Measurements from ENCODE around the gene CBLN1. TPM values are rescaled to one million over a fixed set of nuclear protein-coding genes. Genes with fewer than 3 reads are reported as not detected.

The CBLN1 gene
- total RNA-seq, 1 donor from 2014 or later: not detected

DNA sequence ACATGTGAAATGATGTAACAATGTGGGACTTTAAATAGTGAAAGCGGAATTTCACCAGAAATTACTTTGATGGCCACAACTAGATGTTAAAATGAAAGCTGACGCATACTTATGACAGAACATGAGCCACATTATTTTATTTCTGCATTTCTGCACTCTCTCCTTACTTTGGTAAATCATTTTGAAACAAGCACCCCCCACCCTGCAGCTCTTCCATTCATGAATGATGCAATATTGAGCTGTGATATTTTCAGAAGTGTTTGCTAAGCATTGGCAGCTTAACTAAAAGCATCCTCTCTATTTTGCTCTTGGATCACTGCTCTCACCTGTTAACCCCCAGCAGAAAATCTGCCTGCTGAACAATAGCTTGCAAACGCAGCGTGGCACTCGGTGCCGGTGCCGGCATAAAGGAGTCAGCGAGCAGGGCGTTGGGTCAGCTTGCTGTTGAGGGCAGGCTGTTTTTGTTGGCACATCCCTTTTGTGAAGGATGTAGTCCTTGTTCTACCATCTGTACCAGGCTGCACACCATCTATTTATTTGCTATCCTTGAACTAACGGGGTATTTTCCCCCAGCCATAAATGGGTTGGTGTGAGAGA, 30.8 kb upstream of the CBLN1 start:
- DNase-seq (ENCODE audit: low read depth): no peak
- no peaks in the 10 kb centered on the region for H3K36me3 ChIP-seq (ENCODE audit: control insufficient read depth, insufficient read depth, low read length)

DNA sequence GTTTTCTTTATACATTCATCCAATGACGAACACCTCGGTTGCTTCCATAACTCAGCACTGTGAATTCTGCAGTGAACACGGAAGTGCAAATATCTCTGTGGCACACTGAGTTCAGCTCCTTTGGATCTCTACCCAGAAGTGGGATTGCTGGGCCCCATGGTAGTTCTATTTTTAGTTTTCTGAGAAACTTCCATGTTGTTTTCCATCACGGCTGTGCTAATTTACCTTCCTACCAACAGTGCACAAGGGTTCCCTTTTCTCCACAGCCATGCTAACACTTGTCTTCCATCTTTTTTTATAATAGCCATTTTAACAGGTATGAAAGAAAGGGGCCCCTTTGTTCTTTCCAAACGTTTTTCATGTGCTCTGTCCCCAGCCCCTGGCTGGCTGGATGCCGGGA, 30.2 kb upstream of the CBLN1 start:
- TF ChIP-seq, protein P1, sequence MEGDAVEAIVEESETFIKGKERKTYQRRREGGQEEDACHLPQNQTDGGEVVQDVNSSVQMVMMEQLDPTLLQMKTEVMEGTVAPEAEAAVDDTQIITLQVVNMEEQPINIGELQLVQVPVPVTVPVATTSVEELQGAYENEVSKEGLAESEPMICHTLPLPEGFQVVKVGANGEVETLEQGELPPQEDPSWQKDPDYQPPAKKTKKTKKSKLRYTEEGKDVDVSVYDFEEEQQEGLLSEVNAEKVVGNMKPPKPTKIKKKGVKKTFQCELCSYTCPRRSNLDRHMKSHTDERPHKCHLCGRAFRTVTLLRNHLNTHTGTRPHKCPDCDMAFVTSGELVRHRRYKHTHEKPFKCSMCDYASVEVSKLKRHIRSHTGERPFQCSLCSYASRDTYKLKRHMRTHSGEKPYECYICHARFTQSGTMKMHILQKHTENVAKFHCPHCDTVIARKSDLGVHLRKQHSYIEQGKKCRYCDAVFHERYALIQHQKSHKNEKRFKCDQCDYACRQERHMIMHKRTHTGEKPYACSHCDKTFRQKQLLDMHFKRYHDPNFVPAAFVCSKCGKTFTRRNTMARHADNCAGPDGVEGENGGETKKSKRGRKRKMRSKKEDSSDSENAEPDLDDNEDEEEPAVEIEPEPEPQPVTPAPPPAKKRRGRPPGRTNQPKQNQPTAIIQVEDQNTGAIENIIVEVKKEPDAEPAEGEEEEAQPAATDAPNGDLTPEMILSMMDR (IDR thresholded peaks at IDR 0.05; ENCODE audit: insufficient read depth, low read length, poor library complexity, severe bottlenecking): no peak
- no peak for DNase-seq (ENCODE audit: low read depth)
- Histone ChIP-seq H3K36me3 (ENCODE audit: control insufficient read depth, insufficient read depth, low read length) (no peaks in the 10 kb centered on the region), H3K4me3 (ENCODE audit: low read depth, low read length) (no peak overlapping the region), H3K27me3 (ENCODE audit: control insufficient read depth, insufficient read depth, low read length) (no peaks in the 10 kb centered on the region)

More for the DNA sequence above, 30.8 kb upstream of the CBLN1 start:
- H3K27me3 ChIP-seq (ENCODE audit: control insufficient read depth, insufficient read depth, low read length): no peaks in the 10 kb centered on the region
- H3K4me3 ChIP-seq (ENCODE audit: low read depth, low read length): no peak overlapping the region
- TF ChIP-seq, protein P1 (IDR thresholded peaks at IDR 0.05; ENCODE audit: insufficient read depth, low read length, poor library complexity, severe bottlenecking): no peak

DNA sequence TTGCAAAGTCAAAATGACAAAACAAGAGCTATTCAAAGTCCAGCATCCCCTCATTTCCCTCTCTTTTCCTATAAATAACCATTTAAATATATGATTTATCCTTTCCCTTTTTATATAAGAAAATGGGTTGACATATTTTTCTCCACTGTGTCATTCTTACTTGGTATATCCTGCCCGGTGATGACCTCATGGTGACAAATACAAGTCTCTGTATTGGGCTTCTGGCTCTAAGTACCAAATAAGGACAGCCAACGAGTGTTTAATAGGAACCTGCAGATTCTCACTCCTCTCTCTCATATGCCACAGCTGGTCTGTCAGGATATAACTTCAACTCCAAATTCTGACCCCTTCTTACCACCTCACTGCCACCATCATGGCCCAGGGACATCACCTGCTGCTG, 25.5 kb upstream of the CBLN1 start:
- TF ChIP-seq, protein P1 (IDR thresholded peaks at IDR 0.05; ENCODE audit: insufficient read depth, low read length, poor library complexity, severe bottlenecking): no peak
- no peak overlapping the region for H3K4me3 ChIP-seq (ENCODE audit: low read depth, low read length)

DNA sequence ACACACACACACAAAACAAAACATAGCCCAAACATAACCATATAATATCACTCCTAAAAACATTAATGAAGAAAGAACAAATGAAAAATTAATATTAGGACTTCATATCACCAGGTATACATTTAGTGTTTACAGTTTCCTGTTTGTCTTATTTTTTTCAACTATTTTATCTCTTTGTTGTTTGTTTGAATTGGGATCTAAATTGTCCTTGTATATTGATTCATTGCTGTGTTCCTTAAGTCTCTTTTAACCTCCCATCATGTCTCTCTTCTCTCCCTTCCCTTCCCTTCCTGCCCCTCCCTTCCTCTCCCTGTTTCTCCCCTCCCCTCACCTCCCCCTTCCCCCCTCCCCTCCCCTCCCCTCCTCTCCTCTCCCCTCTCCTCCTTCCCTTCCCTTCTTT, 23.8 kb upstream of the CBLN1 start:
- Histone ChIP-seq H3K4me3 (ENCODE audit: low read depth, low read length) (no peak overlapping the region), H3K27me3 (ENCODE audit: control insufficient read depth, insufficient read depth, low read length) (no peaks in the 10 kb centered on the region), H3K36me3 (ENCODE audit: control insufficient read depth, insufficient read depth, low read length) (no peaks in the 10 kb centered on the region)
- TF ChIP-seq, protein P1 (IDR thresholded peaks at IDR 0.05; ENCODE audit: insufficient read depth, low read length, poor library complexity, severe bottlenecking): no peak
- no peak for DNase-seq (ENCODE audit: low read depth)

More for the DNA sequence above, 25.5 kb upstream of the CBLN1 start:
- DNase-seq (ENCODE audit: low read depth): no peak
- Histone ChIP-seq H3K27me3 (ENCODE audit: control insufficient read depth, insufficient read depth, low read length) (no peaks in the 10 kb centered on the region), H3K36me3 (ENCODE audit: control insufficient read depth, insufficient read depth, low read length) (no peaks in the 10 kb centered on the region)

DNA sequence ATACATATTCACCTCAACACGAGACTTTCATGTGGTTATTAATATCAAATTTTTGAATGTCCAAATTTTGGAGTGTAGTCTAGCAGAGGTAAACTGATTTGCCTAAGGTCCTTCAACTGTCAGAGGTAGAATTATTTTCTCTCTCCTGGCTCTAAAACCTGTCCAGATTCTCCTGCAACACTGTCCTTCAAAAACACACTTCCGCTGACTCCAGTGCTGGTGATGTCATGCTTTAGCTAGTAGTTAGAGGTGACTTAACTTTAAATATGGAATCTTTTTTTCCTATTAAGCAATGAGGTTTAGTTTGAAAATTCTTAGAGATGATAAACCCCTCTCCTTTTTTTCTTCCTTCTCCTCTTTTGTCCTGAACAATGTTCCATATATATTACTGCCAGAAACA, 10.8 kb upstream of the CBLN1 start:
- TF ChIP-seq, protein P1 (IDR thresholded peaks at IDR 0.05; ENCODE audit: insufficient read depth, low read length, poor library complexity, severe bottlenecking): no peak
- Histone ChIP-seq H3K4me3 (ENCODE audit: low read depth, low read length) (no peak overlapping the region), H3K27me3 (ENCODE audit: control insufficient read depth, insufficient read depth, low read length) (no peaks in the 10 kb centered on the region), H3K36me3 (ENCODE audit: control insufficient read depth, insufficient read depth, low read length) (no peaks in the 10 kb centered on the region)
- DNase-seq (ENCODE audit: low read depth): no peak

DNA sequence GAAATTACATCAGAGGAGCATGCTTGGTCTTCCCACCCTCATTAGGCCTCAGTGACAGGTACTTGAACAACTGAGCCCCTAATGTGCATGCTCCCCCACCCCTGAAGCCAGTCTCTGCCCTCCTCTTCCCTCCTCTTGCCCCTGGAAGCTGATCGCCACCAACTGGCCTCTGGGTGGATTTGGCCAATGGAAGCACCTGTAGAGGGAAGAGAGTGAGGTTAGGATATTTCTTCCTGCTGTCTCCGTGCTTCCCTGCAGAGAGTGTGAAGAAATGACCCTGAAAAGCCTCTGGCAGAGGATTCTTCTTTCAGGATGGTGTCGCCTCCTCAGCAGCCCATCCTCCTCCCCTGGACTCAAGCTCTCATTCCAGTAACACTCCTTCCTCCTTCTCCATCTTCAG, 5.9 kb upstream of the CBLN1 start:
- no peak for DNase-seq (ENCODE audit: low read depth)
- Histone ChIP-seq H3K4me3 (ENCODE audit: low read depth, low read length) (no peak overlapping the region), H3K36me3 (ENCODE audit: control insufficient read depth, insufficient read depth, low read length) (no peaks in the 10 kb centered on the region), H3K27me3 (ENCODE audit: control insufficient read depth, insufficient read depth, low read length) (peaks cover 20% of the 10 kb centered on the region)
- TF ChIP-seq, protein P1 (IDR thresholded peaks at IDR 0.05; ENCODE audit: insufficient read depth, low read length, poor library complexity, severe bottlenecking): no peak
